GM12874 (cell line): ENCODE data around the gene MCRIP2.

Source experiments
- CTCF ChIP-seq: IDR thresholded peaks from 2 replicates; pipeline ENCODE4 v1.5.1; 2011; ENCODE audit warnings: low read depth, mild to moderate bottlenecking, control low read depth, low read length, moderate library complexity; ENCODE audit not compliant: insufficient read depth

MCRIP2 gene

GRCh38 chr16:635573-636205 lies 5.9 kb upstream of the MCRIP2 start:
- no peak for TF ChIP-seq CTCF

GRCh38 chr16:636206-637080 lies 5.2 kb upstream of the MCRIP2 start, which contains the start of gene METTL26:
Gene METTL26, minus strand, starts transcription at chr16:636305. Its CDS starts 15 bp downstream, at chr16:636290.
- TF ChIP-seq CTCF: 0 out of 2 replicates have a peak, but pooled peaks have one; percentile 5

GRCh38 chr16:637081-638018 lies 4.3 kb upstream of the MCRIP2 start:
- TF ChIP-seq CTCF: no peak

- TF ChIP-seq CTCF: no peak
These were observed 3.5 kb upstream of the MCRIP2 start for GRCh38 chr16:638034-638543.

- TF ChIP-seq CTCF: no peak
These were observed 2.8 kb upstream of the MCRIP2 start for GRCh38 chr16:638836-639235.

GRCh38 chr16:640614-641013 lies 1.0 kb upstream of the MCRIP2 start:
- no peak for TF ChIP-seq CTCF
